Cardiac muscle cell (in vitro differentiated cells and primary cell): ENCODE results near the gene PSMD4. TPM values are rescaled to one million over a fixed set of nuclear protein-coding genes. Genes with fewer than 3 reads are reported as not detected.
A peak's percentile ranks its signal among the peaks of the same experiment; 100 is the strongest.

Experiments used
- DNase-seq, 2 donors: peaks; one replicate each; pipeline versions ENCODE4 v3.0.0 to v3.0.0-alpha.2; 2010 to 2017; ENCODE audit warnings: low read depth in 1 of 2, low spot score in 1 of 2
- H3K27ac ChIP-seq: fragments of 200-600 bp; sonication (generic); 2 replicates; pipeline ENCODE4 v1.5.1; 2016
- H3K27me3 ChIP-seq: fragments of 200-600 bp; sonication (generic); 2 replicates; pipeline ENCODE4 v1.6.0; 2016; ENCODE audit warnings: control low read depth
- H3K36me3 ChIP-seq: fragments of 200-600 bp; sonication (generic); 2 replicates; pipeline ENCODE4 v1.5.1; 2016; ENCODE audit warnings: control low read depth
- H3K4me1 ChIP-seq: fragments of 200-600 bp; sonication (generic); 2 replicates; pipeline ENCODE4 v1.8.1; 2017; ENCODE audit warnings: low read depth, mild to moderate bottlenecking, mixed run types
- H3K4me3 ChIP-seq: fragments of 200-600 bp; sonication (generic); 2 replicates; pipeline ENCODE4 v1.5.1; 2016; ENCODE audit warnings: mild to moderate bottlenecking
- H3K9me3 ChIP-seq: fragments of 200-600 bp; sonication (generic); 2 replicates; pipeline ENCODE4 v1.5.1; 2017; ENCODE audit warnings: low read depth, mild to moderate bottlenecking, control low read depth
- CTCF ChIP-seq: IDR thresholded peaks from 2 replicates; pipeline ENCODE4 v1.5.1; 2012; ENCODE audit warnings: low read depth, mild to moderate bottlenecking, low read length
- polyA plus RNA-seq: library from polyadenylated mRNA; unstranded; fragments of >200 nt; fragmentation: Nextera tagmentation; extraction: Ambion mirVana; gene quantifications from 2 replicates; pipeline ENCODE4 v1.2.1, GENCODE V29; 2016
- total RNA-seq: library from RNA; depleted of rRNA; stranded (reverse); fragments of >200 nt; gene quantifications from 2 replicates; pipeline ENCODE4 v1.2.3, GENCODE V29; 2016

PSMD4 gene
- total and polyA plus RNA-seq, 2 experiments from 2014 or later: 140 to 277 TPM

DNA sequence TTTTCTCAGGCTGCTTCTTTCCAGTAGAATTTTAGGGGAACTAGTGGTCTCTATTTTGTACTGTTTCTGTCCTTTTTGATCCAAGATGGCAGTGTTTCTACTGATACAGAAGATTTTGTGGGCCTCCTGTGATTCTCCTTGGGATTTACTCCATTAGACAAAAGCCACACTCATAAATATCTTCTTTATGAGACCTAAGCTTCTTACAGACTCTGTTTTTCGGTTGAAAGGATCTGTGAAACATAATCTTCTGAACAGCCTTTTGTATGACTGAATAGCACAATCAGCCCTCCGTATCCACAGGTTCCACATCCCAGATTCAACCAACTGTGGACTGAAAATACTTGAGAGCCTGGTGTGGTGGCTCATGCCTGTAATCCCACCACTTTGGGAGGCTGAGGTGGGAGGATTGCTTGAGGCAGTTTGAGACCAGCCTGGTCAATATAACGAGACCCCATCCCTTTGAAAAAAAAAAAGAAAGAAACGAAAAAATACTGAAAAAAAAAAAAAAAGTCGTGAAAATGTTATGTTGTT is 10.8 kb upstream of the PSMD4 start:
- peaks cover 76% of the 10 kb centered on the region for H3K36me3 ChIP-seq
- no peak overlapping the region for H3K27ac ChIP-seq
- TF ChIP-seq CTCF: no peak
- no peak for DNase-seq
- H3K9me3 ChIP-seq: no peaks in the 10 kb centered on the region
- no peak overlapping the region for H3K4me3 ChIP-seq
- no peaks in the 10 kb centered on the region for H3K27me3 ChIP-seq
- H3K4me1 ChIP-seq: no peaks in the 10 kb centered on the region

DNA sequence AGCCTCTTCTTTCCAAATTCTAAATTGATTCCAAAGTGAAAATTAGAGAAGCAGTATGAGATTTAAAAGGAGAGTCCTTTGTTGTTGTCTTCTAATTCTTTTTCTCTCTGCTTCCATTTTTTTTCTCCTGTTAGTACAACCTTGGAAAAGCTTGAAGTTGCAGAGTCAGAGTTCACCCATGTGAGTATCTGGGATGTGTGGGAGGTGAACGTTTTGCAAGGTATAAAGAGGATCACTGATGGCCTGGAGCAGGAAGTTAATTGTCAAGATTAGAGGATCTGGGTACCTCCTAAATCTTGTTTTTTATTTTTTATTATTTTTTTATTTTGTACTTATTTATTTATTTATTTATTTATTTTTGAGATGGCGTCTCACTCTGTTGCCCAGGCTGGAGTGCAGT is 7.7 kb upstream of the PSMD4 start:
- no peaks in the 10 kb centered on the region for H3K9me3 ChIP-seq
- H3K27me3 ChIP-seq: no peaks in the 10 kb centered on the region
- no peak overlapping the region for H3K27ac ChIP-seq
- no peak for TF ChIP-seq CTCF
- peaks cover 64% of the 10 kb centered on the region for H3K36me3 ChIP-seq
- no peak overlapping the region for H3K4me3 ChIP-seq
- H3K4me1 ChIP-seq: no peaks in the 10 kb centered on the region
- no peak for DNase-seq

GRCh38 chr1:151251656-151252470 is 2.7 kb upstream of the PSMD4 start:
- DNase-seq: peak; percentile 84 to 86
- Histone ChIP-seq H3K27me3 (no peaks in the 10 kb centered on the region), H3K27ac (no peak overlapping the region), H3K36me3 (peaks cover 26% of the 10 kb centered on the region), H3K9me3 (no peaks in the 10 kb centered on the region), H3K4me3 (no peak overlapping the region), H3K4me1 (peaks cover 7% of the 10 kb centered on the region)
- peak; percentile 89 for TF ChIP-seq CTCF

GRCh38 chr1:151255381-151255780 is 847 bp downstream of the PSMD4 start:
- Histone ChIP-seq H3K27me3 (no peaks in the 10 kb centered on the region), H3K36me3 (no peaks in the 10 kb centered on the region), H3K9me3 (no peaks in the 10 kb centered on the region), H3K27ac (peak overlapping the region; percentile 88), H3K4me1 (peaks cover 7% of the 10 kb centered on the region), H3K4me3 (peak overlapping the region; percentile 91)
- no peak for TF ChIP-seq CTCF
- DNase-seq: peak in 1 of 2 donors; percentile 4

- H3K9me3 ChIP-seq: no peaks in the 10 kb centered on the region
- peaks cover 4% of the 10 kb centered on the region for H3K36me3 ChIP-seq
- H3K4me3 ChIP-seq: no peak overlapping the region
- no peak for DNase-seq
- no peak overlapping the region for H3K27ac ChIP-seq
- H3K27me3 ChIP-seq: no peaks in the 10 kb centered on the region
- no peak for TF ChIP-seq CTCF
- H3K4me1 ChIP-seq: peaks cover 7% of the 10 kb centered on the region
Measured at GRCh38 chr1:151259351-151259750, 4.8 kb downstream of the PSMD4 start.
